Activated CD4-positive, alpha-beta T cell treated with anti-CD3 and anti-CD28 coated beads, Interleukin-2, Interleukin-4, amounts not matched to agents 100 ng/mL and 50 ng/mL, durations not matched to agents 16 hours and 8 hours (primary cell): Measurements from ENCODE around the gene SLC34A3.

ENCODE experiments used
- DNase-seq: peaks from one replicate; pipeline ENCODE4 v3.0.0-alpha.2; 2020; ENCODE audit warnings: low spot score

The SLC34A3 gene

DNA sequence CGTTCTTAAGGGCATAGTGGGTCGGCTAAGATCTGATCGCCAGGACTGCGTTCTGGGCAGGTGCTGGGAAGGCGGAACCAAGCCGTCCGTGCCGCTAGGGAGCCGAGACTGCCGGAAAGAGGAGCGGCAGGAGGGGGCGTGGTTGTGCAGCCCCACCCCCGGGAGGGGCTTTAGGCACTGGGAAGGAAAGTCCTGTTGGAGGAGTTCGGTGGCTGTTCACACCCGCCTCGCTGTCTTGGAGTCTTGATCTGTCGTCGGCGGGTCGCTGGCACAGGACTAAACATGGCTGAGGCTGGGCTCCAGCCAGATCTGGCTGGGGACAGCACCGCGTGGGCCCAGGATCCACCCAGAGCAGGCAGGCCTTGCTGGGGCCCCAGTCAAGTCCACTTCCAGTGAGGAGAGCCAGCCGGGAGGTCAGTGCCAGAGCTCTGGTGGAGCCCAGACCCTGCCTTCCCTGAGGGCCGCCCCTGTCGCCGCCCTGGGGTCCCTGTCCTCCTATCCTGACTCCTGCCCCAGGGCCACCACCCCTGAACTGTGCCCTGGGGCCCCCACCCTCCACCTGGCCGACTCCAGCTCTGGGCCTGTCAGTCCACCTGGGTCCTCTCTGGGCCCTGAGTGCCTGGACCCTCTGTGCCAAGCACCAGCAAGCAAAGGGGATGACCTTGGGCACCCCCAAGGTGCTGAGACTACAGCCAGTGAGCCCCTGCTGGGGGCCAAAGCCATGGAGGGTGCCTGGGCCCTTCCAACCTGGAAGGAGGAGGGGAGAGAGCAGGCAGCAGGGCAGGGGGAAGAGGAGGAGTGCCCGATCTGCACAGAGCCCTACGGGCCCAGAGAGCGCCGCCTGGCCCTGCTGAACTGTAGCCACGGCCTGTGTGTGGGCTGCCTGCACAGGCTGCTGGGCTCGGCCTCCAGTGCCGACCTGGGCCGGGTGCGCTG, 13.2 kb upstream of the SLC34A3 start:
- no peak for DNase-seq

DNA sequence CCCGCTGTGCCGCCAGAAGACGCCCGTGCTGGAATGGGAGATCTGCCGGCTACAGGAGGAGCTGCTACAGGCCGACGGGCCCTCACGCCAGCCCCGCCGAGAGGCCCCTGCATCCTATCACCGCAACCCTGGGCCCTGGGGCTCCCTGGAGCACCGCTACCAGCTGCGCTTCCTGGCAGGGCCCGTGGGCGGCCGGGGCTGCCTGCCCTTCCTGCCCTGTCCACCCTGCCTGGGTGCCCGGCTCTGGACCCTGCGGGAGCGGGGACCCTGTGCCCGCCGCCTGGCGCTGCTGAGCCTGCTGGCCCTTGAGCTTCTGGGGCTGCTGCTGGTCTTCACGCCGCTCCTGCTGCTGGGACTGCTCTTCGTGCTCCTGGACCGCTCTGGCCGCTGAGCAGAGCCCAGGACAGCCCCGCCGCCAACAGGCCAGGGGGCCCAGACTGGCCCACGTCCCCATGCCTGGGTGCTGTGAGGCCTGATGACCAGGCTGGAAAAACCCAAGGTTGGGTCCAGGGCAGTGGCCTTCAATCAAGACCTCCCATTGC, 12.4 kb upstream of the SLC34A3 start:
- no peak for DNase-seq

DNA sequence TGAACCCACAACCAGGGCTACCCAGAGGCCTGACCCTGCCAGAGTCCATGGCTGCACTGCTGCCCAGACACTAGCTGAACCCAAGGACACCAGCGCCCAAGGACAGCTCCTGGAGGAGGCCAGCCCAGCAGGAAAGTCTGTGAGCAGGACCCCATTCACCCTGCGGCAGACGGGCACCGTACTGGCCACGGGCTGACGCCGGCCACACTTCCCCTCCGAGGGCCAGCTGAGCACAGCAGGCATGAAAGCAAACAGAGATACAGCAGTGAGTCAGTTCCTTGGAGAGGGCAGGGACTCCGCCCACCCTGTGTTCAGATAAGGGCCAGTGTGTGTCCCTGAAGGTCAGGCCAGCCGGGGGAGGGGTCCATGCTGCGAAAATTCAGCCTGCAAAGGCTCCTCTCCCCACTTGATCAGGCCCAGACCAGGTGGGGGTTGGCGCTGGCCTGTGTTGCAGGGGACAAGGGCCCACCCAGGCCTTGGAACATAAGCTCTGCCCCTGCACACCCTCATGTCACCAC, 11.9 kb upstream of the SLC34A3 start:
- DNase-seq: no peak

DNA sequence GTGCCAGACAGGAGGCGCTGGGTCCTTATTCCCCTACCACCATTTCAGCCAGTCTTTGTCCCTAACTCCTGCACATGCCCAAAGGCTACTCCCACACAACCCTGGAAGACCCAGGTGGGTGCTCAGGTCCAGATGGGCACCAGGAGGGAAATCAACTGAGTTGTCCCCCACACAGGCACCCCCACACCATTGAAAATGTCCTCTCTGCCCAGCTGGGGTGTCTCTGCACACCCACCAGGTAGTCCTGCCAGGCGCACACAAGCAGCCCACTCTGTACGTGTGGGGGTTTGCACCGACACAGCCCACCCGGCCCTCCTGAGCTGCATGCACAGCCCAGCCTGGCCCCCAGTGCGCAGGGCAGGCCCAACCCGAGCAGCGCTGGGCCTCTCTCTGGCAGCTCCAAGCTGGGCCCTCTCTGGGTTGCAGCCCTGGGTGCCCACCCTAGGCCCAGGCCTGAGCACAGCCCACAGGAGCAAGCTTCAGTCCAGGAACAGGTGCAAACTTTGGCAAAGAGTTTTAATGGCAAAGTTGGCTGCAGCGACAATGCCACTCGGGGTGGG, 10.9 kb upstream of the SLC34A3 start:
- DNase-seq: no peak

DNA sequence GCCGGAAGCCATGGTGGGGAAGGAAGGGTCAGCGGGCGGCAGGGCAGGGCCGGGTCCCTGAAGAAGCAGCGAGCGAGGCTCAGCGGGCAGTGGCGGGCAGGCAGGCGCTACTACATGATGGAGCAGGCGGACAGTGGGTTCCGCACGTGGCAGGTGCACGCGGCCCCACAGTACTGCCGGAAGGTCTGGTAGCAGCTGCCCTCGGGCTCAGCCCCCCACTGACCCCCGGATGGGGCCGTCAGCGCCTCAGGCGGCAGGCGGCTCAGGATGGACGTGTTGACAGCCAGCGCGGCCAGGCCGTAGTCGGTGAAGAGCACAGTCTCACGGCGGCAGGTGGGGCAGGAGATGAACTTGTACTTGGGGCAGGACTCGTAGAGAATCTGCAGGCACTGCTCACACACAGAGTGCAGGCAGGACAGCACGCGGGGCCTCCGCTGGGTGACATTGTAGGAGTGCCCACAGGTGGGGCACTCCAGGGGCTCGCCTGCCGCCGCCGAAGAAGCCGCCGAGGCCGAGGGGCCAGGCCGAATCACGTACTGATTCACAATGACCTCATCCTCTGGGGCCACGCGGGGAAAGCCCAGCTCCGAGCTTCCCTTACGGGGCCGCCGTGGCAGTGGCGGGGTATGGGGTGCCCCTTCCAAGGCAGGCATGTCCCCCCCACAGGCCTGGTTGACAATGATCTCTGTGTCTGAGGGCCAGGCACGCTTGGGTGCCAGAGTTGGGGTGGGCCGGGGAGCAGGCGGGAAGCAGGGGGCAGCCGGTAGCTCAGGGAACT, 10.2 kb upstream of the SLC34A3 start:
- DNase-seq: no peak

DNA sequence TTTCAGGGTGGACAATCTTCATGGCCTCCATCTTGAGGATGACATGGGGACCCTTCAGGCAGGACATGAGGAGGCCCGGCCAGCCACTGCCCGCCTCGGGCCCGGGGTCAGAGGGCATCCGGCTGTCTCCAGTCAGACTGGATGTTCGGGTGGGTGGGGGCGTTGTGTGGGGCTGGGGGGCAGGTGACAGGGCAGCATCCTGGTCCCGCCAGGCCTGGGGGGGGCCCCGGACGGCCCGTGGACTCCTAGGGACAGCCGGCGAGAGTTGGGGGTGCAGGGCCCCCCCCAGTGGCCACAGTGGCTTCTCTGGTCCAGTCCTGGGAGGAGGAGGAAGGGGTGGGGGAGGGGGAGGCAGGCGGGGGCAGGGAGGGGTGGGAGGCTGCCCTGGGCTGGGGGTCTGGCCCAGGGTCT, 9.6 kb upstream of the SLC34A3 start:
- no peak for DNase-seq

DNA sequence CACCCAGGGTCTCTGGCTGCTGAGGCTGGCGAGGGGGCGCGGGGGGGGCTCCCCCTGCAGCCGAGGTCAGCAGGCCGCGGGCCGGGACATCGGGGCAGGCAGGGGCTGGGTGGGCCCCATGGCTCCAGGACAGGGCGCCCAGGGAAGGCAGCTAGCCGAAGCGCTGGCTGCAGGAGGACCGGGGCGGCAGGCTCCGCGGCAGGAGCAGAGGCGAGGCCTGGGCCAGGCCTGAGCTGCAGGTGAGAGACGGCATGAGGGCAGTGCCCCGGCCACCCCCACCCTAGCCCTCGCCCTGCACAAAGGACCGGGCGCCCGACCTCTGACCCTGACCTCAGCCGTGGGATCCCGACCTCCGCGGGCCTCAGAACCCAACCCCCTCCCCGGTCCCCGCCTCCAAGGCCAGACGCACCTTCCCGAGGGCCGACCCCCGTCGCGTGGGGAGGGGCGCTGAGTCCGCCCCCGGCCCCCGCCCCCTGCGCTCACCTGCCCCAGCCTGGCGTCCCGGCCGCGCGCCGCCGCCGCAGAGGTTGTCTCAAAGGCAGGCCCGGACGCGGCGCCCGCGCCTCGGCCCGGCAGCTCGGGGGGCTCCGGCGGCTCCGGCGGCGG, 9.1 kb upstream of the SLC34A3 start:
- no peak for DNase-seq

DNA sequence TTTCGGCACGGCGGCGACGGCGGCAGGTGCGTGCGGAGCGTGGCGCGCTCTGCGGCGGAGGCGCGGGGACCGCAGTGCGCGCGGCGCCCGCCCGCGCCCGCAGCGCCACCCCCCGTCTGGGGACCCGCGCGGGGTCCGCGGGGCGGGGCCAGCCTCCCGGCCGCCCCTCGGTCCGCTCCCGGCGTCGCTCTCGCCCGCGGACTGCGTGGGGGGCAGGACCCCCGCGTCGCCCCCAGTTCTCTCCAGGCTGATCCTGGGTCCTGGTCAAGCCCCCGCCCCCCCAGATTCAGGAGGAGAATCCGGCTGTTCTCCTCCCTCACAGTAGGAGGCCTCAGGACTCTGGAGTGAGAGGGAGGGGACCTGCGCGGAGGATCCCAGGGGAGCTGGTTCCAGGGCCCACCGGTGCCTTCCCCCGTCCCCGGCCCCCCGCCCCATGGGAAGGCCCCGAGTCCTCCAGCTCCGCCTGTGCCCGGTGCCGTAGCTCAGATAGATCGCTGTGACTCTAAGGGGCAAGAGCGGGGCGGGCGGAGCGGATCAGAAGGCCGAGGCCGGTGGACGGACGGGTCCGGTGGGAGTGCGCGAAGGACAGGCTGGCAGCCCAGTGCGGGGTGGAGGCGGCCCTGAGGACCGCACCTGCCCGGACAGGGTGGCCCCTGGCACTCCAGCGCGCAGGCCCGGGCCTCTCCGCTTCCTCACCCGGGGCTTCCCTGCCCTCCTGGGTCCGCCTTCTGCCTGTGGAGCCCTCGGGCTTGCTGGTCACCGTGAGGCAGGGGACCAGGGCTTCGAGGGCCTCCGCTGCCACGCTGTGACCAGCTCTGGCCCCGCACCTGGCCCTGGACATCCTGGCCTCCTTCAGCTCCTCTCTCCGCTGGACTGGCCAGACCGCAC, 8.3 kb upstream of the SLC34A3 start, which contains the start of gene RNF208:
TSS of gene RNF208 (minus strand) at position 51 of the 888 bp plus-strand sequence. CDS start 1,028 bp downstream, outside the sequence.
- no peak for DNase-seq

DNA sequence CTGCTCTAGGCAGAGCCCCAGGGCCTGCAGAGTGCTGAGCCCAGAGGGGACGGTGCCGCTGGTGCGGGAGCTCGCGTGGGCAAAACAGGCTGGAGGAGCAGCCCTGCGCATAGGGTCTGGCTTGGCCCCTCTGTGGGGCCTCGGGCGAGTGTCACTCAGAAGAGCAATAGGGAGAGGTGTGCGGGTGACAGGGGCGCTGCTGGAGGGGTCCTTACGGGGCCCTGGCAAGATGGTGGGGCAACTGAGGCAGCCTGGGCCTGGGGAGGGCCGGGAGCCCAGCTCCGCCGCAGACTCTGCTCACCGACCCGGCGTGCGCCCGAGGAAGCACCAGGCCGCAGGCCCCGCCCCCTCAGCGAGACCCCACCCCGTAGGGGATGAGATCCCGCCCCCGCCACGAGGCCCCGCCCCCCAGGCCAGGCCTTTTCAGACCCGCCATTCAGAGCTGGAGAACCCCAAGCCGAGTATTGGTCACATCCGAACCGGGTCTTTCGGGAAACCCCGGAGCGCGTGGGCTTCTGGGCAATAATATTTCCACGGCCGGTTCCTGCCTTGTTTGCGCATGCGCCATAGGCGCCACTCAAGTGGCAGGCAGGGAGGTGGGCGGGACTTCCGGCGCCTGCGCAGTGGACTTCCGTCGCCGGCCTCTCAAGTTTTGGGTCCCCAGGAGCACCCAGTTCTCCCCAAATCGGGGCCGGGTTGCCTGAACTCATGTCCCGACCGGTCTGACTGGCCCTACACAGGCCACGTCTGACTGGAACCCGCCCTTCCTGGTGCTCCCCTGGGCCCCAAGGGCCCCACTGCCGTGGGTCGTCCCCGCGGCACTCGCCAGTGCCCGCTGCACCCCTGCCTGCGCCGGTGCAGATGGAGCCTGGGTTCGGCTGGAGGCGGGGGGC, 7.4 kb upstream of the SLC34A3 start:
- DNase-seq: peak; percentile 100

DNA sequence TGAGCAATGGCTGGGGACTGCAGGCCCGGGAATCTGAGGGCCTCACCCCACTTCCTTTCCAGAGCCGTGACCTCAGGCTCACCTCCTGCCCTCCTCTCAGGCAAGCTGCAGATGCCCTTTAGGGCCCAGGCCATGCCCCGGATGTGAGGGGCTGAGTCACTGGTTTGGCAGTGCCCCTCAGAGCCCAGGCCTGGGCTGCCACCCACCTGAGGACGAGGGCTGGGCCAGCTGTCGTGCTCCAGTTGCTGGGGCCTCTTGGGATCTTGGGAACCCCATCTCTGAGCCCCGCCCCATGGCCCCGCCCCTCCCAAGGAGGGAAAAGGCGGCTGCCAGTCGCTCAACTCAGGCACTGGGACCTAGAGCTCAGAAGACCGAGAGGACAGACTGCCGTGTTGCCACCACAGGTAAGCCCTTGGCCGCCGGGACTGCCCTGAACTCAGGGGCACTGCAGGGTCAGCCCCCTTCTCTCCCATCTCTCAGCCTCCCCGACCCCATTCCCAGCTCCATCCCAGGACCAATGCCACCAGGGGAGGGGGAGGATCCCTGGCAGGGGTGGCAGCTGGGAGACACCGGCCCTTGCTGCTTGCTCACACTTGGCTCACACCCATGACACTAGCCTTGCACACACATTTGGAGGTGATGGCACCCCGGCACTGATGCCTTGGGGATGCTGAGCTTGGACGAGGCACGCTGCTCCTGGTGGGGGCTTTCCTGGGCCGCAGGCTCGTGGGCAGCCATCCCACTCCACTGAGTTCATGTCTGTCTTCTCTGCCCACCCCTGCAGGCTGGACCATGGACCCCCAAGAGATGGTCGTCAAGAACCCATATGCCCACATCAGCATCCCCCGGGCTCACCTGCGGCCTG, 5.6 kb upstream of the SLC34A3 start, which contains the start of gene CYSRT1:
TSS of gene CYSRT1 (plus strand) at position 345 of the 865 bp plus-strand sequence. CDS start at position 793, 448 bp downstream.
- no peak for DNase-seq

DNA sequence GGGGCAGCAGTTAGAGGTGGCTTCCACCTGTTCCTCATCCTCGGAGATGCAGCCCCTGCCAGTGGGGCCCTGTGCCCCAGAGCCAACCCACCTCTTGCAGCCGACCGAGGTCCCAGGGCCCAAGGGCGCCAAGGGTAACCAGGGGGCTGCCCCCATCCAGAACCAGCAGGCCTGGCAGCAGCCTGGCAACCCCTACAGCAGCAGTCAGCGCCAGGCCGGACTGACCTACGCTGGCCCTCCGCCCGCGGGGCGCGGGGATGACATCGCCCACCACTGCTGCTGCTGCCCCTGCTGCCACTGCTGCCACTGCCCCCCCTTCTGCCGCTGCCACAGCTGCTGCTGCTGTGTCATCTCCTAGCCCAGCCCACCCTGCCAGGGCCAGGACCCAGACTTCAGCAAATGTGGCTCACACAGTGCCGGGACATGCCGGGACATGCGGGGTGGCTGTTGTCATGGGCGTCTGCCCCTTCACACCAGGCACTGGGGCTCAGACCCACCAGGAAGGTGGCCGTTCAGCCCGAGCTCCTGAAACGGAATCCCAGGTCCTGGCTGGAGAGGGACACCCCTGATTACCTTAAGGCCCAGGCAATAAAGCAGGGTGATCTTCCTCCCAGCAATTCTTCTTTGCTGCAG, 4.9 kb upstream of the SLC34A3 start:
- DNase-seq: no peak

DNA sequence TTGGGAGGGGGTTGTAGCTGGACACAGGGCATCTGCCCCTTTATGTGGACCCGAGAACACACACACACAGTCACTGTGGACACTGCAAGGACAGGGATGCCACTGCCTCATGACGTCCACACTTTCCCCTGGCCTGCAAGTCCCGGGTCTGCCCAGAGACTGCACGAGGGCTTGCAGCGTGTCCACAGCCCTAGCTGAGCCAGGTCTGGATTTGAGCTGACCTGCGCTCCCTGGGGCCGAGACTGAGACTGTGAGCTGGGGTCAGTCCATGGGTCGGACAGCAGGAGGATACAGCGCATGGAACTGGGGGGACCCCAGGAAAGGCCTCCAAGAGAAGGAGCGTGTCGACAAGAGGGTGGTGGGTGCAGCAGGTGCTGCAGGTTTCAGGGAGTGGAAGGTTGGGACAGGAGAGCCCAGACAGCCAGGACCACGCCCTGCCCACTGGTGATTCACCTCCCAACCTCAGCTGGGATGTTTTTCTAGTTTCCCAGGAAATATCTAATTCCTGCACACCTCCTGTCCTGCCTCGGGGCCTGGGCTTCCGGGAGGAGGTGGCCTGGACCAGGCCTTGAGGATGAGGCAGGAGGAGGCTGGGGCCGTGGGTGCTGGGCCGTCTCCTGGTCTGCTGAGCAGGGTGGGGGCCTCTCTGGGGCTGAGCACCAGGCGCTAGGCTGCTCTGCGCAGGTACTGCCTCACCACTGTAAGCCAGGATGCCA, 4.2 kb upstream of the SLC34A3 start:
- no peak for DNase-seq

DNA sequence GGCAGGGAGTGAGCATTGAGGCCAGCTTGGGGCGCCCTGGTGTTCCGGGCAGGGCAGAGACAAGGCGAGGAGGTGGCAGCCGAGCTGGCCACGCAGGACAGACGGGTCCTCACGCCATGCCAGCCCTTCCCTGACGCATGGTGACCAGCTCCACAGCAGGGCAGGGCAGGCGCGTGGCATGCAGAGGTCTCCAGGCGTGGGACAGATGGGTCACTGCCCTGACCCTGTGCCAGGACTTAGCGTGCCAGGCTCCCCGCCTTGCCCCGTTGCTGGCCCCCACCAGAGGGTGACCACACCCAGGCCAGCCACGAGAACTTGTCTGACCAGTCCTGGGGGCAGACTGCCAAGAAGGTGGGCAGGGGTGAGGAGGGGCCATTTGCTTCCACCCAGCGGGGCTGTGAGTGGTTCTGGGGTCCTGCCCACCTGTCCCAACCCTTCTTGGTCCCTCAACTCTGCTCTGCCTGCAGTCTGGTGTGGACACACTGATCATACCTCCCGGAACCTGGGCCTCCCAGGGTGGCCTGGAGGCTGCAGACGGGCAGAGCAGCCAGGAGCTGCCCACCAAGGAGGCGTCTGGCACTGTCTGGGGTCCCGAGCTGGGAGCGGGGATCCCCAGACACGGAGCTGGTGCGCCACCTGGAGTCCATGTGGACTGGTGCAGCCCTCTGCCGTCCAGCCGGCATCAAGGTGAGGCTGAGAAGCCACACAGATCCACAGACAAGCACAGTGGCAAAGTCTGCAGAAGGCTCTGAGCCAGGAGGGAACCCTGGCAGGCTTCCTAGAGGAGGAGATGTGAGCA, 3.4 kb upstream of the SLC34A3 start, which contains the start of gene RNF224:
TSS of gene RNF224 (plus strand) at position 449 of the 799 bp plus-strand sequence. CDS start 834 bp downstream, outside the sequence.
- peak; percentile 85 for DNase-seq

DNA sequence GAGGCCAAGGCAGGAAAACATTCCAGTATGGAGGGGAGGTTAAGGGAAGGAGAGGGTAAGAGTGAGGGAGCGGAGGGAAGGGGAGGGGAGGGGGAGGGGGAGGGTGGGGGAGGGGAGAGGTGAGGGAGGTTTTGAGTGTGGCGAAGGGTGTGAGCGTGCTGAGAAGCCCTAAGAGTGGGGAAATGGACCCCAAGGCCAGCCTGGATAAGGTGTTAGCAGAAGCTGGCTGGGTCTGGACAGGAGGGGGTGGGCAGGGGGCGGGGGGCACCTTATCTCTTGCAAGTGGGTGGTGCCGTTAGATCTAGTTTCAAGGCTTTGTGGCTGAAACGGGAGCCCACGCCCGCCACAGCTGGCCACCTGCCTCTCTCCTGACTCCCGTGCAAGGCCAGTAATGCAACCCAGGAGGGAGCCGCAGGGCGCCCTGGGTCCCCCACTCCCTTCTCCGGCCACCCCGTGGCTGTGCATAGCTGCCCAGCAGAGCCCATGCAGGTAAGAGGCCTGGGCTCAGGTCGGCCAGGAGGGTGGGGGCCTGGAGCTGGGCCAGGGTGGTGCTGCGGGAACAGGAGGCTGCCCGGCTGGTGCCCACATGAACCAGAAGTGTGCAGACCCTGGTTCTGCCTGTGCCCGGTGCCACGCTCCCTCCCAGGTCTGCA, 2.7 kb upstream of the SLC34A3 start:
- no peak for DNase-seq

DNA sequence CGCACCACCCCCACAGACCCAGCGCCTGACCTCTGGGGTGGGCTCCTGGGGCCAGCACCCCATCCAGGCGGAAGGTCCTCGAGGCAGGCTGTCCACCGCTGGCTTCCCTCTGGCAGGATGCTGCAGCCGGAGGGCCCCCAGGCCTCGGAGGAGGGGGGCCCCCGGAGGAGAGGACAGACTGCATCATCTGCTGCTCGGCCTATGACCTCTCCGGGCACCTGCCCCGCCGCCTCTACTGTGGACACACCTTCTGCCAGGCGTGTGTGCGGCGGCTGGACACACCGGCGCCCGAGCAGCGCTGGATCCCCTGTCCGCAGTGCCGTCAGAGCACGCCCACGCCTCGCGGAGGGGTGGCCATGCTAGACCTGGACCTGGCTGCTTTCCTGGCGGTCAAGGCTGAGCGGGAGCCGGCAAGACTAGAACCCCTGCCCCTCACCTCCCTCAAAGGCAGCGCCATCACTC, 2.2 kb upstream of the SLC34A3 start:
- no peak for DNase-seq
